Measurements from ENCODE around the gene SKI. TPM values are rescaled to one million over a fixed set of nuclear protein-coding genes. Genes with fewer than 3 reads are reported as not detected.
"Not testable (repeated sequence)": the region's sequence is repeated elsewhere in the genome, so short reads cannot be mapped to it uniquely, and the experiment has no call there.

The SKI gene
- total and polyA plus RNA-seq, 5 donors from 2014 or later: 0.25 to 218 (median 0.35) TPM

GRCh38 chr1:2330035-2330434, 101.9 kb downstream of the SKI start:
- no peaks in the 10 kb centered on the region for H3K9me3 ChIP-seq (ENCODE audit: control insufficient read depth in 2 of 2, low read length in 2 of 2)
- H3K4me1 Mint-ChIP-seq: no peaks in the 10 kb centered on the region
- H3K27ac ChIP-seq (ENCODE audit: insufficient read depth, low read length, poor library complexity, severe bottlenecking): no peak overlapping the region
- H3K36me3 Mint-ChIP-seq: no peaks in the 10 kb centered on the region
- no peak for ATAC-seq (ENCODE audit: low read depth in 2 of 2)
- DNase-seq: no peak
- no peaks in the 10 kb centered on the region for H3K4me1 ChIP-seq (ENCODE audit: control insufficient read depth, insufficient read depth, low read length, poor library complexity, severe bottlenecking)
- no peak overlapping the region for H3K4me3 ChIP-seq (ENCODE audit: low read depth, low read length)
- H3K27me3 ChIP-seq (ENCODE audit: control insufficient read depth, insufficient read depth, low read length): no peaks in the 10 kb centered on the region
- H3K27ac Mint-ChIP-seq: no peak overlapping the region
- no peaks in the 10 kb centered on the region for H3K36me3 ChIP-seq (ENCODE audit: control insufficient read depth, insufficient read depth, low read length)
- peaks cover 0 to under 1% (median 0%) of the 10 kb centered on the region in 7 donors for H3K9me3 Mint-ChIP-seq
- H3K4me3 Mint-ChIP-seq: no peak overlapping the region
- H3K27me3 Mint-ChIP-seq: peaks cover 4% of the 10 kb centered on the region

GRCh38 chr1:2330519-2331199, 102.5 kb downstream of the SKI start:
- no peaks in the 10 kb centered on the region for H3K27me3 ChIP-seq (ENCODE audit: control insufficient read depth, insufficient read depth, low read length)
- no peaks in the 10 kb centered on the region for H3K9me3 ChIP-seq (ENCODE audit: control insufficient read depth in 2 of 2, low read length in 2 of 2)
- no peaks in the 10 kb centered on the region for H3K9me3 Mint-ChIP-seq
- H3K36me3 ChIP-seq (ENCODE audit: control insufficient read depth, insufficient read depth, low read length): no peaks in the 10 kb centered on the region
- H3K36me3 Mint-ChIP-seq: no peaks in the 10 kb centered on the region
- no peaks in the 10 kb centered on the region for H3K4me1 Mint-ChIP-seq
- DNase-seq: no peak
- H3K4me1 ChIP-seq (ENCODE audit: control insufficient read depth, insufficient read depth, low read length, poor library complexity, severe bottlenecking): no peaks in the 10 kb centered on the region
- H3K4me3 Mint-ChIP-seq: no peak overlapping the region
- peak overlapping the region in 1 of 3 donors; percentile 60 for H3K27ac Mint-ChIP-seq
- peaks cover 4% of the 10 kb centered on the region for H3K27me3 Mint-ChIP-seq
- no peak overlapping the region for H3K27ac ChIP-seq (ENCODE audit: insufficient read depth, low read length, poor library complexity, severe bottlenecking)
- H3K4me3 ChIP-seq (ENCODE audit: low read depth, low read length): no peak overlapping the region
- ATAC-seq (ENCODE audit: low read depth in 2 of 2): no peak

DNA sequence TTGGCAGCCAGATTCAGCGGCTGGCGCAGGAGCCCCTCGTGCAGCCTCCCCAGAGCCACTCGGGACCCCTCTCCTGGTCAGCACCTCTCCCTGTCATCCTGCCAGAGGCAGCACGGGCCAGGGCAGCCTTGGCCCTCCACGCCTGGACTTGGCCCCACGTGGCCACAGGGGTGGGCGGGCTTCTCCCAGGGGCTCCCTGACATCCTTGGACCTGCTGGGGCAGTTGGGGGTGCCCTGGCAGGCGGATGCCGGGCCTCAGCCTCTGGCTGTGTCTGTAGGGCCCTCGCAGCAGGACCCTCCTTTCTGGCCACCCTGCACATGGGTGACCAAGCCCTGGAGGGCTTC, 103.1 kb downstream of the SKI start:
- ATAC-seq (ENCODE audit: low read depth in 2 of 2): no peak
- Mint-ChIP-seq H3K9me3 (no peaks in the 10 kb centered on the region), H3K36me3 (no peaks in the 10 kb centered on the region), H3K27me3 (peaks cover 2% of the 10 kb centered on the region), H3K4me1 (no peaks in the 10 kb centered on the region), H3K27ac (no peak overlapping the region), H3K4me3 (no peak overlapping the region)
- Histone ChIP-seq H3K4me1 (ENCODE audit: control insufficient read depth, insufficient read depth, low read length, poor library complexity, severe bottlenecking) (no peaks in the 10 kb centered on the region), H3K36me3 (ENCODE audit: control insufficient read depth, insufficient read depth, low read length) (no peaks in the 10 kb centered on the region), H3K4me3 (ENCODE audit: low read depth, low read length) (no peak overlapping the region), H3K9me3 (ENCODE audit: control insufficient read depth in 2 of 2, low read length in 2 of 2) (no peaks in the 10 kb centered on the region), H3K27ac (ENCODE audit: insufficient read depth, low read length, poor library complexity, severe bottlenecking) (no peak overlapping the region), H3K27me3 (ENCODE audit: control insufficient read depth, insufficient read depth, low read length) (no peaks in the 10 kb centered on the region)
- no peak for DNase-seq

DNA sequence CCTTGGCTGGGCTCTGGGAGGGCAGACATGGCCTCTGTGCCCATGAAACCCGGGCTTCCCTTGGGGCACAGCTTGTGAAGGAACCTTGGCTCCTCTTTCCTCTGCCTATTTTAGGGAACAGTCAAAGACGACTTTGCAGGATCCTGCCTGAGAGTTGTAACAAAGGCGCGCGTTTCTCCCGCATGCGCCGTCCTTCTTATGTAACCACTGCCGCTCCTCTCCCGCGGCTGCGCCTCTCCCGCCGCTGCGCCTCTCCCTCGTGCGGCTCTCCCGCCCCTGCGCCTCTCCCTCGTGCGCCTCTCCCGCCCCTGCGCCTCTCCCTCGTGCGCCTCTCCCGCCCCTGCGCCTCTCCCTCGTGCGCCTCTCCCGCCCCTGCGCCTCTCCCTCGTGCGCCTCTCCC, 103.5 kb downstream of the SKI start:
- H3K9me3 Mint-ChIP-seq; H3K27me3 Mint-ChIP-seq; H3K36me3 ChIP-seq (ENCODE audit: control insufficient read depth, insufficient read depth, low read length); H3K4me3 ChIP-seq (ENCODE audit: low read depth, low read length); H3K27ac ChIP-seq (ENCODE audit: insufficient read depth, low read length, poor library complexity, severe bottlenecking); H3K27me3 ChIP-seq (ENCODE audit: control insufficient read depth, insufficient read depth, low read length); H3K4me3 Mint-ChIP-seq; H3K36me3 Mint-ChIP-seq; H3K4me1 Mint-ChIP-seq; DNase-seq; ATAC-seq (ENCODE audit: low read depth in 2 of 2); H3K27ac Mint-ChIP-seq; H3K4me1 ChIP-seq (ENCODE audit: control insufficient read depth, insufficient read depth, low read length, poor library complexity, severe bottlenecking); H3K9me3 ChIP-seq (ENCODE audit: control insufficient read depth in 2 of 2, low read length in 2 of 2): not testable (repeated sequence)

GRCh38 chr1:2334366-2334765, 106.2 kb downstream of the SKI start:
- no peaks in the 10 kb centered on the region for H3K27me3 Mint-ChIP-seq
- DNase-seq (no peak), ATAC-seq (ENCODE audit: low read depth in 2 of 2) (no peak)
- no peaks in the 10 kb centered on the region for H3K36me3 Mint-ChIP-seq
- Histone ChIP-seq H3K36me3 (ENCODE audit: control insufficient read depth, insufficient read depth, low read length) (no peaks in the 10 kb centered on the region), H3K9me3 (ENCODE audit: control insufficient read depth in 2 of 2, low read length in 2 of 2) (no peaks in the 10 kb centered on the region), H3K27ac (ENCODE audit: insufficient read depth, low read length, poor library complexity, severe bottlenecking) (no peak overlapping the region), H3K4me3 (ENCODE audit: low read depth, low read length) (no peak overlapping the region), H3K4me1 (ENCODE audit: control insufficient read depth, insufficient read depth, low read length, poor library complexity, severe bottlenecking) (no peaks in the 10 kb centered on the region), H3K27me3 (ENCODE audit: control insufficient read depth, insufficient read depth, low read length) (no peaks in the 10 kb centered on the region)
- H3K4me1 Mint-ChIP-seq: no peaks in the 10 kb centered on the region
- H3K27ac Mint-ChIP-seq: no peak overlapping the region
- H3K9me3 Mint-ChIP-seq: no peaks in the 10 kb centered on the region
- H3K4me3 Mint-ChIP-seq: no peak overlapping the region

DNA sequence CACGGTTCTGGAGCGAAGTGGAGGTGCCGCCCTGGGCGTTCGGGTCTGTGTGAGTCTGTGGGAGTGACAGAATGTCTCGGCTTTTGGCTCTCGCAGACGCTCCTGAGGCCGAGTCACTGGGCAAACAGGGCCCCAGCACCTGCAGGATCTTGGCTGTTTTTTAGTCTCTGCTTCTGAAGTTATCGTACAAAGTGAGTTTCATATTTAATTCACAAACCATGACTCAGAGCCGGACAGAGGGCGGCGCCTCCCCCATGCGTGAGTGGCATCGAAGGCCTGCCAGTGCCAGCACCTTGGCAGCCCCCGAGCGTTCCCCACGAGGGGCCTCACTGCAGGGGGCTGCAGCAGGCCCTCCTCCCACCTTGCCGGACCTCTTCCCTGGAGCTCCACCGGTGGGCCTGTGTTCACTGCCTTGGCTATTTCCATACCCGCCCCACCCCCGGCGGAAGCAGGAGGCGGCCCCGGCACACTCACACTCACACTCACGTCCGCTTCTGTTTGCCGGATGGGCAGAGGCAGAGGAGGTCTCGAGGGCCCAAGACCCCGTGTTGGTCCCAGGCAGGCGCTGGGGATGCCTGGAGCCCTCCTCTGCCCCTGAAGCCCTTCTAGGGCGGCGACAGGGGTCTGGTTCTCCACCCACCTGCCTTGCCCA, 106.9 kb downstream of the SKI start:
- Mint-ChIP-seq H3K36me3 (no peaks in the 10 kb centered on the region), H3K4me3 (no peak overlapping the region), H3K27ac (no peak overlapping the region), H3K4me1 (no peaks in the 10 kb centered on the region), H3K27me3 (no peaks in the 10 kb centered on the region), H3K9me3 (no peaks in the 10 kb centered on the region)
- DNase-seq (no peak), ATAC-seq (ENCODE audit: low read depth in 2 of 2) (no peak)
- Histone ChIP-seq H3K4me1 (ENCODE audit: control insufficient read depth, insufficient read depth, low read length, poor library complexity, severe bottlenecking) (no peaks in the 10 kb centered on the region), H3K9me3 (ENCODE audit: control insufficient read depth in 2 of 2, low read length in 2 of 2) (no peaks in the 10 kb centered on the region), H3K4me3 (ENCODE audit: low read depth, low read length) (no peak overlapping the region), H3K27me3 (ENCODE audit: control insufficient read depth, insufficient read depth, low read length) (no peaks in the 10 kb centered on the region), H3K36me3 (ENCODE audit: control insufficient read depth, insufficient read depth, low read length) (no peaks in the 10 kb centered on the region), H3K27ac (ENCODE audit: insufficient read depth, low read length, poor library complexity, severe bottlenecking) (no peak overlapping the region)

GRCh38 chr1:2335721-2336455, 107.8 kb downstream of the SKI start:
- H3K36me3 ChIP-seq (ENCODE audit: control insufficient read depth, insufficient read depth, low read length): no peaks in the 10 kb centered on the region
- H3K9me3 ChIP-seq (ENCODE audit: control insufficient read depth in 2 of 2, low read length in 2 of 2): no peaks in the 10 kb centered on the region
- DNase-seq: no peak
- no peaks in the 10 kb centered on the region for H3K4me1 ChIP-seq (ENCODE audit: control insufficient read depth, insufficient read depth, low read length, poor library complexity, severe bottlenecking)
- Mint-ChIP-seq H3K9me3 (no peaks in the 10 kb centered on the region), H3K27me3 (no peaks in the 10 kb centered on the region), H3K4me1 (no peaks in the 10 kb centered on the region), H3K27ac (no peak overlapping the region), H3K4me3 (no peak overlapping the region), H3K36me3 (no peaks in the 10 kb centered on the region)
- H3K27ac ChIP-seq (ENCODE audit: insufficient read depth, low read length, poor library complexity, severe bottlenecking): no peak overlapping the region
- no peak overlapping the region for H3K4me3 ChIP-seq (ENCODE audit: low read depth, low read length)
- H3K27me3 ChIP-seq (ENCODE audit: control insufficient read depth, insufficient read depth, low read length): no peaks in the 10 kb centered on the region
- no peak for ATAC-seq (ENCODE audit: low read depth in 2 of 2)

- Histone ChIP-seq H3K36me3 (ENCODE audit: control insufficient read depth, insufficient read depth, low read length) (no peaks in the 10 kb centered on the region), H3K4me1 (ENCODE audit: control insufficient read depth, insufficient read depth, low read length, poor library complexity, severe bottlenecking) (no peaks in the 10 kb centered on the region), H3K9me3 (ENCODE audit: control insufficient read depth in 2 of 2, low read length in 2 of 2) (no peaks in the 10 kb centered on the region), H3K4me3 (ENCODE audit: low read depth, low read length) (no peak overlapping the region), H3K27ac (ENCODE audit: insufficient read depth, low read length, poor library complexity, severe bottlenecking) (no peak overlapping the region), H3K27me3 (ENCODE audit: control insufficient read depth, insufficient read depth, low read length) (no peaks in the 10 kb centered on the region)
- H3K9me3 Mint-ChIP-seq: no peaks in the 10 kb centered on the region
- no peak for ATAC-seq (ENCODE audit: low read depth in 2 of 2)
- no peaks in the 10 kb centered on the region for H3K4me1 Mint-ChIP-seq
- no peaks in the 10 kb centered on the region for H3K36me3 Mint-ChIP-seq
- no peaks in the 10 kb centered on the region for H3K27me3 Mint-ChIP-seq
- no peak for DNase-seq
- no peak overlapping the region for H3K4me3 Mint-ChIP-seq
- H3K27ac Mint-ChIP-seq: no peak overlapping the region
These were observed 108.4 kb downstream of the SKI start for GRCh38 chr1:2336499-2336898.
